H1 (cell line): ENCODE results near the gene KCTD19. TPM values are rescaled to one million over a fixed set of nuclear protein-coding genes. Genes with fewer than 3 reads are reported as not detected.

Experiments
- EP300 ChIP-seq, 2 experiments: IDR thresholded peaks; 1 replicate in 1 of 2; 2 replicates in 1 of 2; pipeline ENCODE4 v1.6.1; 2011 to 2012; ENCODE audit warnings: low read depth in 2 of 2, low read length in 2 of 2, mild to moderate bottlenecking in 2 of 2, borderline replicate concordance in 1 of 2, inconsistent platforms in 1 of 2, moderate library complexity in 1 of 2
- GABPA ChIP-seq: IDR thresholded peaks from 2 replicates; pipeline ENCODE4 v1.6.1; 2011; ENCODE audit warnings: mild to moderate bottlenecking, low read length, moderate library complexity, borderline replicate concordance; ENCODE audit not compliant: insufficient read depth
- HDAC2 ChIP-seq, 2 experiments: fragments of 300-600 bp in 1 of 2; sonication (generic) in 1 of 2; IDR thresholded peaks; 2 replicates each; pipeline ENCODE4 v1.6.1; 2011 to 2012; ENCODE audit warnings: low read depth in 2 of 2, low read length in 2 of 2, mild to moderate bottlenecking in 2 of 2, moderate library complexity in 2 of 2, borderline replicate concordance in 1 of 2, inconsistent platforms in 1 of 2
- NANOG ChIP-seq: IDR thresholded peaks from 2 replicates; pipeline ENCODE4 v1.6.1; 2011; ENCODE audit warnings: low read length, low read depth, mild to moderate bottlenecking, inconsistent platforms; ENCODE audit not compliant: insufficient read depth, poor library complexity, severe bottlenecking
- POLR2A ChIP-seq, 2 experiments: IDR thresholded peaks; 1 replicate in 1 of 2; 2 replicates in 1 of 2; pipeline ENCODE4 v1.6.1; 2011; ENCODE audit warnings: low read depth in 2 of 2, low read length in 2 of 2, mild to moderate bottlenecking in 2 of 2; ENCODE audit errors: control extremely low read depth in 1 of 2
- POU5F1 ChIP-seq: IDR thresholded peaks from 2 replicates; pipeline ENCODE4 v1.6.1; 2011; ENCODE audit warnings: low read depth, mild to moderate bottlenecking, low read length, moderate library complexity
- SP1 ChIP-seq: IDR thresholded peaks from 2 replicates; pipeline ENCODE4 v1.6.1; 2011; ENCODE audit warnings: low read depth, low read length
- TAF1 ChIP-seq: IDR thresholded peaks from 2 replicates; pipeline ENCODE4 v1.6.1; 2011; ENCODE audit warnings: mild to moderate bottlenecking, low read depth, low read length
- YY1 ChIP-seq: IDR thresholded peaks from 2 replicates; pipeline ENCODE4 v1.6.1; 2011; ENCODE audit warnings: low read depth, mild to moderate bottlenecking, low read length
- polyA plus RNA-seq, 7 experiments: library from polyadenylated mRNA; depleted of rRNA in 3 of 7; stranded (reverse) in 5 of 7; unstranded in 2 of 7; fragments of >200 nt in 5 of 7; fragments of 200-250 nt in 2 of 7; gene quantifications; 1 replicate in 5 of 7; 2 replicates in 1 of 7; 4 replicates in 1 of 7; pipeline versions ENCODE4 v1.2.1 to v1.2.3, GENCODE V29; 2011 to 2013; ENCODE audit warnings: missing spikeins in 2 of 7, mixed read lengths in 2 of 7
- total RNA-seq: library from RNA; stranded (reverse); fragmentation: NEBNext Ultra II Directional; extraction: Animal tissue kit (Norgen Biotek cat#: 25700); gene quantifications from 2 replicates; pipeline ENCODE4 v1.2.1, GENCODE V29; 2021
- TF ChIP-seq, protein P1 (sequence below): fragments of 300-600 bp; sonication (generic); IDR thresholded peaks from 2 replicates; pipeline ENCODE4 v1.7.1; 2012; ENCODE audit warnings: low read length, moderate library complexity, mild to moderate bottlenecking, inconsistent platforms; ENCODE audit not compliant: insufficient replicate concordance

Gene KCTD19
- total and polyA plus RNA-seq, 2 of the 8 experiments (the other 6 are each of a cell fraction or from before 2014, with no cell fraction given), result 0.06 to 0.24 TPM

DNA sequence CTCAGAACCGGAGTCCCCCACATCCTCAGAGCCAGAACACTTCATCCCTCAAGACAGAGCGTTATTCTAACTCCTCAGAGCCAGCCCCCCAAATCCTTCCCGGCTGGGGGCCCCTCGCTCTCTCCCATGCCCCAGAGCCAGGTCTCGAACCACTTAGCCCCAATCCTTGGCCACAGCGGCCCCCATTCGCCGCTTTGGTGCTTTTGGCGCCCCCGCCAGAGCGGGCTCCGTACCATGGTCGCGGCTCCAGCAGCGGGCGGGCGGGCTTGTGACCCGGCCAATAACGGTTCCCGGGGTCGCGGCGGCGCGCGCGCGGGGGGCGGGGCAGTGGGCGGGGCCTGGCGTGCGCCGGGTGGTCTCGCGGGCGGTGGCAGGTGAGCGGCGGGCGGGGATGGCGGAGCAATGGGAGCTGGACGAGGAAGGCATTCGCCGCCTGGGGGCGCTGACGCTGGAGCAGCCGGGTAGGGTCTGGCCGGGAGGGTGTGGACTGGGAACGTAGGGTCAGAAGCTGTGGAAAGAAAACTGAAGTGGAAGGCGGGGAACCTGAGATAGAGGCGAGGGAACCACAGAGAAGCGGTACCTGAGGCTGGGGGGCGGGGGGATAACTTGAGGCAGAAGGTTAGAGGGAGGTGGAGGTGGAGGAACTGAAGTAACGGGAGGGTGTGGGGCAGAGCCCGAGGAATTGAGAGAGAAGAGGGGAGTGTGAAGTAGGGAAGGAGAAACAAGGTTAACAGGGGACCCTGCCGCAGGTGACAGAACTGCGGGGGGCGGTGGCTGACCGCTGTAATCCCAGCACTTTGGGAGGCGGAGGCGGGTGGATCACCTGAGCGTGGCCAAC is at the start of gene KCTD19, which contains the start of gene LRRC36 (continued):
- TF ChIP-seq, protein P1, sequence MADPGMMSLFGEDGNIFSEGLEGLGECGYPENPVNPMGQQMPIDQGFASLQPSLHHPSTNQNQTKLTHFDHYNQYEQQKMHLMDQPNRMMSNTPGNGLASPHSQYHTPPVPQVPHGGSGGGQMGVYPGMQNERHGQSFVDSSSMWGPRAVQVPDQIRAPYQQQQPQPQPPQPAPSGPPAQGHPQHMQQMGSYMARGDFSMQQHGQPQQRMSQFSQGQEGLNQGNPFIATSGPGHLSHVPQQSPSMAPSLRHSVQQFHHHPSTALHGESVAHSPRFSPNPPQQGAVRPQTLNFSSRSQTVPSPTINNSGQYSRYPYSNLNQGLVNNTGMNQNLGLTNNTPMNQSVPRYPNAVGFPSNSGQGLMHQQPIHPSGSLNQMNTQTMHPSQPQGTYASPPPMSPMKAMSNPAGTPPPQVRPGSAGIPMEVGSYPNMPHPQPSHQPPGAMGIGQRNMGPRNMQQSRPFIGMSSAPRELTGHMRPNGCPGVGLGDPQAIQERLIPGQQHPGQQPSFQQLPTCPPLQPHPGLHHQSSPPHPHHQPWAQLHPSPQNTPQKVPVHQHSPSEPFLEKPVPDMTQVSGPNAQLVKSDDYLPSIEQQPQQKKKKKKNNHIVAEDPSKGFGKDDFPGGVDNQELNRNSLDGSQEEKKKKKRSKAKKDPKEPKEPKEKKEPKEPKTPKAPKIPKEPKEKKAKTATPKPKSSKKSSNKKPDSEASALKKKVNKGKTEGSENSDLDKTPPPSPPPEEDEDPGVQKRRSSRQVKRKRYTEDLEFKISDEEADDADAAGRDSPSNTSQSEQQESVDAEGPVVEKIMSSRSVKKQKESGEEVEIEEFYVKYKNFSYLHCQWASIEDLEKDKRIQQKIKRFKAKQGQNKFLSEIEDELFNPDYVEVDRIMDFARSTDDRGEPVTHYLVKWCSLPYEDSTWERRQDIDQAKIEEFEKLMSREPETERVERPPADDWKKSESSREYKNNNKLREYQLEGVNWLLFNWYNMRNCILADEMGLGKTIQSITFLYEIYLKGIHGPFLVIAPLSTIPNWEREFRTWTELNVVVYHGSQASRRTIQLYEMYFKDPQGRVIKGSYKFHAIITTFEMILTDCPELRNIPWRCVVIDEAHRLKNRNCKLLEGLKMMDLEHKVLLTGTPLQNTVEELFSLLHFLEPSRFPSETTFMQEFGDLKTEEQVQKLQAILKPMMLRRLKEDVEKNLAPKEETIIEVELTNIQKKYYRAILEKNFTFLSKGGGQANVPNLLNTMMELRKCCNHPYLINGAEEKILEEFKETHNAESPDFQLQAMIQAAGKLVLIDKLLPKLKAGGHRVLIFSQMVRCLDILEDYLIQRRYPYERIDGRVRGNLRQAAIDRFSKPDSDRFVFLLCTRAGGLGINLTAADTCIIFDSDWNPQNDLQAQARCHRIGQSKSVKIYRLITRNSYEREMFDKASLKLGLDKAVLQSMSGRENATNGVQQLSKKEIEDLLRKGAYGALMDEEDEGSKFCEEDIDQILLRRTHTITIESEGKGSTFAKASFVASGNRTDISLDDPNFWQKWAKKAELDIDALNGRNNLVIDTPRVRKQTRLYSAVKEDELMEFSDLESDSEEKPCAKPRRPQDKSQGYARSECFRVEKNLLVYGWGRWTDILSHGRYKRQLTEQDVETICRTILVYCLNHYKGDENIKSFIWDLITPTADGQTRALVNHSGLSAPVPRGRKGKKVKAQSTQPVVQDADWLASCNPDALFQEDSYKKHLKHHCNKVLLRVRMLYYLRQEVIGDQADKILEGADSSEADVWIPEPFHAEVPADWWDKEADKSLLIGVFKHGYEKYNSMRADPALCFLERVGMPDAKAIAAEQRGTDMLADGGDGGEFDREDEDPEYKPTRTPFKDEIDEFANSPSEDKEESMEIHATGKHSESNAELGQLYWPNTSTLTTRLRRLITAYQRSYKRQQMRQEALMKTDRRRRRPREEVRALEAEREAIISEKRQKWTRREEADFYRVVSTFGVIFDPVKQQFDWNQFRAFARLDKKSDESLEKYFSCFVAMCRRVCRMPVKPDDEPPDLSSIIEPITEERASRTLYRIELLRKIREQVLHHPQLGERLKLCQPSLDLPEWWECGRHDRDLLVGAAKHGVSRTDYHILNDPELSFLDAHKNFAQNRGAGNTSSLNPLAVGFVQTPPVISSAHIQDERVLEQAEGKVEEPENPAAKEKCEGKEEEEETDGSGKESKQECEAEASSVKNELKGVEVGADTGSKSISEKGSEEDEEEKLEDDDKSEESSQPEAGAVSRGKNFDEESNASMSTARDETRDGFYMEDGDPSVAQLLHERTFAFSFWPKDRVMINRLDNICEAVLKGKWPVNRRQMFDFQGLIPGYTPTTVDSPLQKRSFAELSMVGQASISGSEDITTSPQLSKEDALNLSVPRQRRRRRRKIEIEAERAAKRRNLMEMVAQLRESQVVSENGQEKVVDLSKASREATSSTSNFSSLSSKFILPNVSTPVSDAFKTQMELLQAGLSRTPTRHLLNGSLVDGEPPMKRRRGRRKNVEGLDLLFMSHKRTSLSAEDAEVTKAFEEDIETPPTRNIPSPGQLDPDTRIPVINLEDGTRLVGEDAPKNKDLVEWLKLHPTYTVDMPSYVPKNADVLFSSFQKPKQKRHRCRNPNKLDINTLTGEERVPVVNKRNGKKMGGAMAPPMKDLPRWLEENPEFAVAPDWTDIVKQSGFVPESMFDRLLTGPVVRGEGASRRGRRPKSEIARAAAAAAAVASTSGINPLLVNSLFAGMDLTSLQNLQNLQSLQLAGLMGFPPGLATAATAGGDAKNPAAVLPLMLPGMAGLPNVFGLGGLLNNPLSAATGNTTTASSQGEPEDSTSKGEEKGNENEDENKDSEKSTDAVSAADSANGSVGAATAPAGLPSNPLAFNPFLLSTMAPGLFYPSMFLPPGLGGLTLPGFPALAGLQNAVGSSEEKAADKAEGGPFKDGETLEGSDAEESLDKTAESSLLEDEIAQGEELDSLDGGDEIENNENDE, result no peak
- TF ChIP-seq POLR2A (IDR thresholded peaks at IDR 0.05; ENCODE audit: control extremely low read depth in 1 of 2, low read depth in 2 of 2, low read length in 2 of 2) (no peak), NANOG (no peak), POU5F1 (no peak), GABPA (no peak), EP300 (IDR thresholded peaks at IDR 0.05; ENCODE audit: borderline replicate concordance in 1 of 2, low read depth in 2 of 2, low read length in 2 of 2) (no peak), YY1 (peak; percentile 70; the same call in 1 of the 2 replicates), TAF1 (no peak), HDAC2 (IDR thresholded peaks at IDR 0.05; ENCODE audit: borderline replicate concordance in 1 of 2, low read depth in 2 of 2, low read length in 2 of 2) (no peak), SP1 (no peak)
